ENCODE data around the gene ARHGEF7.
"Not testable (repeated sequence)": the region's sequence is repeated elsewhere in the genome, so short reads cannot be mapped to it uniquely, and the experiment has no call there.

ARHGEF7 gene

GRCh38 chr13:111248822-111249221 lies 133.7 kb downstream of the ARHGEF7 start:
- peak in 1 of 56 donors; percentile 40 for DNase-seq

- DNase-seq: no peak
These were observed 134.7 kb downstream of the ARHGEF7 start for GRCh38 chr13:111249637-111250360.

- no peak for DNase-seq
These were observed 136.7 kb downstream of the ARHGEF7 start for GRCh38 chr13:111251646-111252445.

GRCh38 chr13:111252446-111253364 lies 137.6 kb downstream of the ARHGEF7 start:
- no peak for DNase-seq

GRCh38 chr13:111253365-111253872 lies 138.3 kb downstream of the ARHGEF7 start:
- no peak for DNase-seq

- DNase-seq: no peak
These were observed 140.2 kb downstream of the ARHGEF7 start for GRCh38 chr13:111255228-111255790.

GRCh38 chr13:111256458-111256857 lies 141.3 kb downstream of the ARHGEF7 start:
- no peak for DNase-seq

- no peak for DNase-seq
These were observed 141.8 kb downstream of the ARHGEF7 start for GRCh38 chr13:111256946-111257345.

GRCh38 chr13:111257899-111258298 lies 142.8 kb downstream of the ARHGEF7 start:
- DNase-seq: not testable (repeated sequence)

- DNase-seq: no peak
These were observed 143.5 kb downstream of the ARHGEF7 start for GRCh38 chr13:111258637-111259036.

- DNase-seq: no peak
These were observed 143.9 kb downstream of the ARHGEF7 start for GRCh38 chr13:111259058-111259457.

GRCh38 chr13:111261326-111261725 lies 146.2 kb downstream of the ARHGEF7 start:
- DNase-seq: no peak

GRCh38 chr13:111262281-111262680 lies 147.2 kb downstream of the ARHGEF7 start:
- no peak for DNase-seq

- DNase-seq: no peak
These were observed 147.6 kb downstream of the ARHGEF7 start for GRCh38 chr13:111262715-111263114.

GRCh38 chr13:111263566-111263965 lies 148.5 kb downstream of the ARHGEF7 start:
- no peak for DNase-seq

- no peak for DNase-seq
These were observed 150.0 kb downstream of the ARHGEF7 start for GRCh38 chr13:111265006-111265700.

GRCh38 chr13:111265701-111266035 lies 150.6 kb downstream of the ARHGEF7 start:
- DNase-seq: no peak

- DNase-seq: no peak
These were observed 152.1 kb downstream of the ARHGEF7 start for GRCh38 chr13:111267205-111267604.

- DNase-seq: no peak
These were observed 152.7 kb downstream of the ARHGEF7 start for GRCh38 chr13:111267784-111268183.

GRCh38 chr13:111269508-111269907 lies 154.4 kb downstream of the ARHGEF7 start:
- DNase-seq: no peak

Measured in amygdala (tissue), 56 donors.